ENCODE data around the gene SUOX. TPM values are rescaled to one million over a fixed set of nuclear protein-coding genes. Genes with fewer than 3 reads are reported as not detected.
A peak's percentile ranks its signal among the peaks of the same experiment; 100 is the strongest.

SUOX gene
- total RNA-seq (2014; rRNA removed; shearing (Covaris generic)) = 10.0 and 13.2 TPM in 2 replicates

GRCh38 chr12:55996715-55997534, at the start of gene SUOX:
Gene SUOX (plus strand): TSS chr12:55997276. CDS start chr12:56002222, 4,946 bp downstream.
- Histone ChIP-seq H3K4me1 (no peaks in the 10 kb centered on the region), H3K4me3 (peak within 1 kb of the TSS; percentile 59), H3K27ac (no peak within 1 kb of the TSS), H3K9me3 (replicated peaks) (no peaks in the 10 kb centered on the region), H3K36me3 (peaks cover 8% of the 10 kb centered on the region; the same call in 1 of the 2 replicates), H3K27me3 (no peaks in the 10 kb centered on the region)
- DNase-seq = peak; percentile 94 to 95

DNA sequence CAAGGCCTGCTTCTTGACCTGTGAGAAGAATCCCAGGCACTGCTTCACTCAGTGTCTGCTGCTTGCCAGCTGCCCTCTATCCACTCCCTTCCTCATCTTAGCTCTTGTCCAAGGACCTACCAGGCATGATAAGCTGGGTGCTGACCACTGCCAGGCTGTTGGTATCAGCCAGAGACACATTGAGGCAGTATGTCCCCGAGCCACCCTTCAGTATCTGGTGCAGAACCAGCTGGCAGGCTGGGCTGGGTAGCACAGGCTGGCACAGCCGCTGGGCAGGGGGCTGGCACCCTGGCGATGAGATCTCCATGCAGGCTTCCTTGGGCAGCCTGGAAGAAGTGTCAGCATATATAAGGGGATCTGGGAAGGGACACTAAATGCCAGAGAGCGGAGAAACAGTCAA, 41.7 kb upstream of the SUOX start:
- Histone ChIP-seq H3K4me1 (no peaks in the 10 kb centered on the region), H3K27ac (no peak overlapping the region), H3K4me3 (no peak overlapping the region), H3K27me3 (no peaks in the 10 kb centered on the region; the same call in 1 of the 2 replicates), H3K9me3 (replicated peaks) (no peaks in the 10 kb centered on the region), H3K36me3 (no peaks in the 10 kb centered on the region)
- DNase-seq = no peak

DNA sequence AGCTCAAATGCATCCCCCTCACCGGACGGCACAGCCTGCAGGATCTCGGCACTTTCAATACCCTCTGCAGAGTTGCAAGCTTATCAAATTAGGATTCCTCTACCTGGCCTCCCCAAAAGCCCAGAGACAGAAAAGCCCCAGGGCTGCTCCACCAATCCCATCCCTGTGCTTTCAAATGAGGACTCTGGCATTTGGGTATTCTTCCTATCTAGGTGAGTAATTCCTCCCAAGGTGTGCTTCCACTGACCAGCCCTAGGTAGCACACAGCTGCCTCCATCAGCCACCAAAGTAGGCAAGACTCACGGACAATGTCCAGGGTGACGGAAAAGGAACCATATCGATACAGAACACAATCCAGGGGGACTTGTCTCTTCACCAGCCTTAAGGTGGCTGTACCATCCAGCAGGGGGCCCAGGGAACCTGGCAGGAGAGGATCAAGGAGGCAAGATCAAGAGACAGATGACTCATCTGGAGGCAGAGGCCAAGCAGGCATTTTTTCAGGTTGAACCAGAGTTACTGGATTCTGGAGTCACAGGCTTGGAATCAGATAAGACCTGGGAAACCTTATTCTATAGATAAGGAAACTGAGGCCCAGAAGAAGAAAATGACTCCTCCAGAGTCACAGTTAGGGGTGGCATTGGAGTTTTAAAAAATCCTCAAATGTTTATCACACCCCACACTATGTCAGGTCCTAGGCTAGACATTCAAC, 41.1 kb upstream of the SUOX start:
- no peaks in the 10 kb centered on the region for H3K4me1 ChIP-seq
- H3K4me3 ChIP-seq = no peak overlapping the region
- no peaks in the 10 kb centered on the region for H3K9me3 ChIP-seq (replicated peaks)
- no peaks in the 10 kb centered on the region; the same call in 1 of the 2 replicates for H3K27me3 ChIP-seq
- H3K36me3 ChIP-seq = no peaks in the 10 kb centered on the region
- DNase-seq = no peak
- H3K27ac ChIP-seq = no peak overlapping the region

DNA sequence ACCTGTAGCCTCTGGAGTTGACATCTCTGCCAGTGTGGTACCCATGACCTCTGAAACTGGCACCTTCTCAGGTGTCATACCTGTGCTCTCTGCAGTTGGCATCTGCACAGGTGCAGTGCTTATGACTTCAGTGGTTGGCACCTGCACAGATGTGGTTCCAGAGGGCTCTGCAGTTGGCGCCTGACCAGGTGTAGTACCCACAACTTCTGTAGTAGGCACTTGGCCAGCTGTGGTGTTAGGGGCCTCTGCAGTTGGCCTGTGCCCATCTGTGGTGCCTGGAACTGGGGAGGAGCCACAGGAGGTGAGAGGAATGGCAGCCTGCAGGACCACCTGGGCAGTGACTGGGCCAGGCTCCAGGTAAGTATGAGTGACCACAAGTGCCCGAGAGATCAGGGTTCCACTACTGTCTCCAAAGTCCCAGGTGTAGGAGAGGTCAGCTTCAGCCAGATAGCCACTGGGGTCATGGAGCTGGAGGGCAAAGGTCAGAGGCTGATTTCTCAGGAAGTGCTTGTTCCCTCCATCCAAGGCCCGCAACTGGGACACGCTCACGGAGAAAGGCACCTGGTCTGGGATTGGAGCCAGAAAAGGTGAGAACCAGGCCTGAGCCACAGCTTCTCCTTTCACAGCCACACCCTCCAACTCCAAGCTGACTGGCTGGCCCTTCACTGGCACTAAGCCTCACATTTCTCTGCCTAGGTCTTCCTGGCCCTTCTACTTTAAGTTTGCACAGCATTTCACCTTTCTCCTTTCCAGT, 39.8 kb upstream of the SUOX start:
- DNase-seq = no peak
- no peak overlapping the region for H3K27ac ChIP-seq
- H3K27me3 ChIP-seq = no peaks in the 10 kb centered on the region; the same call in 1 of the 2 replicates
- H3K36me3 ChIP-seq = no peaks in the 10 kb centered on the region
- H3K4me1 ChIP-seq = no peaks in the 10 kb centered on the region
- H3K4me3 ChIP-seq = no peak overlapping the region
- H3K9me3 ChIP-seq (replicated peaks) = no peaks in the 10 kb centered on the region

- DNase-seq = no peak
- Histone ChIP-seq H3K27me3 (no peaks in the 10 kb centered on the region), H3K4me1 (peaks cover 5% of the 10 kb centered on the region; the same call in 1 of the 2 replicates), H3K27ac (no peak overlapping the region), H3K36me3 (peaks cover 3% of the 10 kb centered on the region; the same call in 1 of the 2 replicates), H3K4me3 (no peak overlapping the region), H3K9me3 (replicated peaks) (no peaks in the 10 kb centered on the region)
These were observed 33.3 kb upstream of the SUOX start for GRCh38 chr12:55963760-55964159.

- Histone ChIP-seq H3K36me3 (peaks cover 5% of the 10 kb centered on the region; the same call in 1 of the 2 replicates), H3K27me3 (no peaks in the 10 kb centered on the region), H3K9me3 (replicated peaks) (no peaks in the 10 kb centered on the region), H3K4me1 (peaks cover 5% of the 10 kb centered on the region; the same call in 1 of the 2 replicates), H3K27ac (no peak overlapping the region), H3K4me3 (no peak overlapping the region)
- DNase-seq = no peak
These were observed 31.8 kb upstream of the SUOX start for GRCh38 chr12:55965240-55965639.

DNA sequence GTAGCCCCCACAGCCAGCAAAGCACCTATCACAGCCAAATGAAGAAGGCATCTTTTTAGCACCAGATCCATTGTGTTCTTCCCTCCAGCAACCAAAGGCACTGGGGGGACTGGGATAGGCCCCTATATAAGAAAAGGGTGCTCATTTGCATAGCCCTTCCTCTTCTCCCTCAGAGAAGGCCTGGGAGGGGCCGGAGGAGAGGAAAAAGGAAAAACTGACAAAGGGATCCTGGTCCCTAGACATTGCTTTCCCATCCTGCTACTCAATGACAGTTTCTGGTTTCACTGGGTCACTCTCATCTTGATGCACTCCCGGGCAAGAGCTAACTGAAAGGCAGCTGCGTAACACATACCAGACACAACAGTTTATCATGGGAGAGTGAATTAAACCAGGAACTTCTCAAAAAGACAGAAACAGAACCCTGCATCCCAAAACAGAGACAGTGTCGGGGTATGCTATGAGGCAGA, 31.1 kb upstream of the SUOX start, which contains the start of gene PMEL:
Gene PMEL (minus strand): TSS at position 102 of the 467 bp plus-strand sequence. CDS start 31 bp downstream, at position 71.
- Histone ChIP-seq H3K4me3 (peak within 1 kb of the TSS; percentile 91), H3K9me3 (replicated peaks) (no peaks in the 10 kb centered on the region), H3K27me3 (no peaks in the 10 kb centered on the region), H3K4me1 (peaks cover 5% of the 10 kb centered on the region; the same call in 1 of the 2 replicates), H3K36me3 (peaks cover 9% of the 10 kb centered on the region; the same call in 1 of the 2 replicates), H3K27ac (peak within 1 kb of the TSS; percentile 73)
- DNase-seq = peak in 1 of 2 experiments; percentile 40

DNA sequence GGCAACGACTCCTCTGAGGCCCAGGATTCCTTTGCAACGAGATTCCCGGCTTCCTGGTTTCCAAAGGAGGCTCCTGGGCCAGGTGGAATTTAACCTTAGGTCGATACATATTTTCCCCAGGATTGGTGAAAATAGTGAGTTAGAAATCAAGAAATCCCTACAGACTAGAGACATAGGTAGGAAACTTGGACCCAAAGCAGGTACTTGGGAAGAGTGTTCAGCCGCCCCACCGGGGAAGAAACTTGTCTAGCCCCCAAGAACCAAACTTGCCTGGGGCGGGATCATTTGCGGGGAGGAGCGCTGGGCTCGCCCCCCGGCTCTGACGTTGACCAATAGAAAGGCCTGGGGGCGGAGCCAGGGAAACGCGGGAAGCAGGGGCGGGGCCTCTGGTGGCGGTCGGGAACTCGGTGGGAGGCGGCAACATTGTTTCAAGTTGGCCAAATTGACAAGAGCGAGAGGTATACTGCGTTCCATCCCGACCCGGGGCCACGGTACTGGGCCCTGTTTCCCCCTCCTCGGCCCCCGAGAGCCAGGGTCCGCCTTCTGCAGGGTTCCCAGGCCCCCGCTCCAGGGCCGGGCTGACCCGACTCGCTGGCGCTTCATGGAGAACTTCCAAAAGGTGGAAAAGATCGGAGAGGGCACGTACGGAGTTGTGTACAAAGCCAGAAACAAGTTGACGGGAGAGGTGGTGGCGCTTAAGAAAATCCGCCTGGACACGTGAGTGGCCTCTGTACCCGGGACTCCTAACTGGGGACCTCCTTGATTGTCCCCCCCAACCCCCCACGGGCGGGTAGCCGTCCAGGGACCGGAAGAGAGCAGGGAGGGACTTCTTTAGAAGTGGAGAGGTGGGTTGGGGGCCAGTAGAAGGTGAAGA, 30.4 kb upstream of the SUOX start, which contains the start of gene CDK2:
Gene CDK2 (plus strand): TSS at position 423 of the 874 bp plus-strand sequence. CDS start 179 bp downstream, at position 602.
- Histone ChIP-seq H3K36me3 (peaks cover 12% of the 10 kb centered on the region; the same call in 1 of the 2 replicates), H3K4me1 (peaks cover 5% of the 10 kb centered on the region; the same call in 1 of the 2 replicates), H3K27me3 (no peaks in the 10 kb centered on the region), H3K9me3 (replicated peaks) (no peaks in the 10 kb centered on the region), H3K27ac (peak within 1 kb of the TSS; percentile 73), H3K4me3 (peak within 1 kb of the TSS; percentile 91)
- peak; percentile 88 to 90 for DNase-seq

DNA sequence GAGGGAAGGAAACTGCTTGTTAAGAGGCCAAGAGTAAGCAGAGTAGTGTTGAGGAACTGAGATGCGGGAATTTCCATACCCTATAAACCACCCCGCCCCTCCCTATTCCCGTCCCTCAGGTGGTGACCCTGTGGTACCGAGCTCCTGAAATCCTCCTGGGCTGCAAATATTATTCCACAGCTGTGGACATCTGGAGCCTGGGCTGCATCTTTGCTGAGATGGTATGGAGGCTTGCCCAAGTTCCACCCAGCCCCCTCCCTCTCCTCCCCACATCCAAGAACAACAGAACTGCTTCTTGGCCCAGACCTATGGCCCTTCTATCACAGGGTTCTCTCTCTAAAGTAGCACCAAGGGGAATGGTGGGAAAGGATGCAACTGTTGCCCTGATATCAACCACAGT, 27.7 kb upstream of the SUOX start:
- Histone ChIP-seq H3K4me3 (no peak overlapping the region), H3K27me3 (no peaks in the 10 kb centered on the region), H3K9me3 (replicated peaks) (no peaks in the 10 kb centered on the region), H3K4me1 (peaks cover 5% of the 10 kb centered on the region), H3K36me3 (peaks cover 12% of the 10 kb centered on the region; the same call in 1 of the 2 replicates), H3K27ac (no peak overlapping the region)
- DNase-seq = no peak

DNA sequence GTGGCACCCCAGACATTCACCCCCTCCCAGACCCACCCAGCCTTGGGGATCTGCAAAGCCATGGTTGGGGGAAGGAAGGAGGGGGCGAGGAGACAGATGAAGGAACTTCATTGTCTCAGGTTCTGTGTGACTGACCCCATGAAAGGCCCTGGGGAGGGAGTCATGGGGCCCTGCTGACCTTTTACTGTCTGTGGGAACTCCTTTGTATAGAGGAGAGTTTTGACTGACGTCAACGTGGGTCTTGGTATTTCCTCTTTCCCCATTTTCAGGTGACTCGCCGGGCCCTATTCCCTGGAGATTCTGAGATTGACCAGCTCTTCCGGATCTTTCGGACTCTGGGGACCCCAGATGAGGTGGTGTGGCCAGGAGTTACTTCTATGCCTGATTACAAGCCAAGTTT, 26.3 kb upstream of the SUOX start:
- H3K36me3 ChIP-seq = peaks cover 12% of the 10 kb centered on the region; the same call in 1 of the 2 replicates
- DNase-seq = no peak
- peaks cover 1% of the 10 kb centered on the region for H3K4me1 ChIP-seq
- H3K27me3 ChIP-seq = no peaks in the 10 kb centered on the region
- no peaks in the 10 kb centered on the region for H3K9me3 ChIP-seq (replicated peaks)
- no peak overlapping the region for H3K4me3 ChIP-seq
- H3K27ac ChIP-seq = no peak overlapping the region

- Histone ChIP-seq H3K27ac (no peak overlapping the region), H3K4me1 (no peaks in the 10 kb centered on the region; the same call in 1 of the 2 replicates), H3K36me3 (peaks cover 12% of the 10 kb centered on the region; the same call in 1 of the 2 replicates), H3K27me3 (no peaks in the 10 kb centered on the region), H3K4me3 (no peak overlapping the region), H3K9me3 (replicated peaks) (no peaks in the 10 kb centered on the region)
- DNase-seq = no peak
These were observed 25.0 kb upstream of the SUOX start for GRCh38 chr12:55972042-55972441.

GRCh38 chr12:55972456-55972855, 24.6 kb upstream of the SUOX start:
- Histone ChIP-seq H3K27ac (peak overlapping the region; percentile 44; the same call in 1 of the 2 replicates), H3K4me3 (peak overlapping the region; percentile 53), H3K9me3 (replicated peaks) (no peaks in the 10 kb centered on the region), H3K36me3 (peaks cover 12% of the 10 kb centered on the region; the same call in 1 of the 2 replicates), H3K27me3 (no peaks in the 10 kb centered on the region), H3K4me1 (no peaks in the 10 kb centered on the region; the same call in 1 of the 2 replicates)
- no peak for DNase-seq

- H3K36me3 ChIP-seq = peaks cover 12% of the 10 kb centered on the region; the same call in 1 of the 2 replicates
- H3K27me3 ChIP-seq = no peaks in the 10 kb centered on the region
- no peak for DNase-seq
- peak overlapping the region; percentile 53 for H3K4me3 ChIP-seq
- peak overlapping the region; percentile 44 for H3K27ac ChIP-seq
- no peaks in the 10 kb centered on the region; the same call in 1 of the 2 replicates for H3K4me1 ChIP-seq
- no peaks in the 10 kb centered on the region for H3K9me3 ChIP-seq (replicated peaks)
These were observed 24.0 kb upstream of the SUOX start for GRCh38 chr12:55972911-55973598.

All from SJCRH30 (cell line).